Heart right ventricle (tissue), 16 donors: ENCODE results near the gene CRYBG3. TPM values are rescaled to one million over a fixed set of nuclear protein-coding genes. Genes with fewer than 3 reads are reported as not detected.

Source experiments
- ATAC-seq, 8 donors: fragments of 200-7000 bp; cut with Tn5 transposase; one replicate each; pipeline ENCODE4 v1.9.1; 2020; ENCODE audit warnings: mild to moderate bottlenecking in 8 of 8, moderate library complexity in 8 of 8, moderate number of reproducible peaks in 1 of 8
- DNase-seq, 2 donors: peaks; one replicate each; pipeline ENCODE4 v3.0.0-alpha.2; 2020
- H3K27ac ChIP-seq, 10 donors: fragments of 200-600 bp; sonication (generic) in 2 of 10; one replicate each; pipeline versions ENCODE4 v1.5.0 to v1.8.0; 2020 to 2022; ENCODE audit warnings: mild to moderate bottlenecking in 3 of 10
- H3K27me3 ChIP-seq, 7 donors: fragments of 200-600 bp; one replicate each; pipeline ENCODE4 v1.8.0; 2021 to 2022; ENCODE audit warnings: mild to moderate bottlenecking in 2 of 7
- H3K36me3 ChIP-seq, 9 donors: fragments of 200-600 bp; sonication (generic) in 1 of 9; one replicate each; pipeline versions ENCODE4 v1.5.0 to v1.8.0; 2020 to 2022; ENCODE audit warnings: mild to moderate bottlenecking in 2 of 9
- H3K4me1 ChIP-seq, 9 donors: fragments of 200-600 bp; sonication (generic) in 1 of 9; one replicate each; pipeline versions ENCODE4 v1.5.0 to v1.8.0; 2020 to 2022; ENCODE audit warnings: mild to moderate bottlenecking in 4 of 9
- H3K4me3 ChIP-seq, 10 donors: fragments of 200-600 bp; sonication (generic) in 2 of 10; one replicate each; pipeline versions ENCODE4 v1.5.0 to v1.8.0; 2020 to 2022; ENCODE audit warnings: mild to moderate bottlenecking in 7 of 10, moderate library complexity in 2 of 10
- H3K9me3 ChIP-seq, 11 donors: fragments of 200-600 bp in 10 of 11; sonication (generic) in 2 of 11; one replicate each; pipeline versions ENCODE4 v1.5.0 to v1.8.0; 2013 to 2022; ENCODE audit warnings: mild to moderate bottlenecking in 2 of 11, control low read depth in 1 of 11, moderate library complexity in 1 of 11
- WGBS, 2 donors: extraction: QIAGEN DNeasy Blood & Tissue Kit; methylation state at CpG; one replicate each; pipeline ENCODE4 v1.1.7; 2013; ENCODE audit warnings: inconsistent platforms in 1 of 2; 5-methylcytosine and 5-hydroxymethylcytosine counted together
- intact Hi-C, 10 donors: fragments of 100-400 bp; cut with DNase I; formaldehyde crosslinking; loops; one replicate each; pipeline versions ENCODE4 v1.11.1 to v1.14.2; 2022
- polyA plus RNA-seq, 2 donors: library from polyadenylated mRNA; stranded (reverse); fragments of 200-250 nt; gene quantifications; one replicate each; pipeline ENCODE4 v1.2.3, GENCODE V29; 2013
- total RNA-seq, 10 donors: library from RNA; stranded (reverse); fragmentation: NEBNext Ultra II Directional in 3 of 10; extraction: Animal tissue kit (Norgen Biotek cat#: 25700) in 3 of 10; gene quantifications; one replicate each; pipeline versions ENCODE4 v1.2.1 to v1.2.4, GENCODE V29; 2021 to 2023
- TF ChIP-seq, protein P1 (sequence below), 9 donors: fragments of 200-600 bp; sonication (generic) in 2 of 9; IDR thresholded peaks; one replicate each; pipeline versions ENCODE4 v1.5.0 to v1.8.0; 2021 to 2022; ENCODE audit warnings: antibody characterized with exemption in 9 of 9, mild to moderate bottlenecking in 5 of 9, moderate library complexity in 1 of 9
- donor health status: Arrhythmogenic right ventricular cardiomyopathy.
- donor health status: ischemic (EF 13 %, LVEDD 7.1; RV severe dilation, severe dysfunction).
- donor health status: healthy with polysubstance abuse.
- donor health status: DM: no; HTN: yes; CAD: no.
- donor health status: DM: no; HTN: no; CAD: no.
- donor health status: ischemic (EF 25% LVEDD 6.9; RV normal size, moderate dysfunction).
- donor health status: ischemic (EF 25% LVEDD 5.7; RV mildly dilated, moderate dysfunction).
- donor health status: healthy.
- donor health status: DM: yes; HTN: yes; CAD: no.
- donor health status: Ischemic cardiomyopathy.
- donor health status: ischemic (EF 35%, LVEDD 5.7; RV mildly dilated, moderate dysfunction).
- donor health status: nonischemic (EF 11% LVEDD 7.7; RV severe dilation, severe dysfunction).
- donor health status: DM: yes; HTN: yes; CAD: no.
- donor health status: PGD.
- donor health status: ischemic (EF 29% LVEDD 5.4; RV normal size, mild dysfunction).
- donor health status: nonischemic (EF 23%, LVEDD 6.1; RV moderate dilation, normal function).

CRYBG3 gene
- total and polyA plus RNA-seq, 12 donors = 8.0 to 39.2 (median 25.5) TPM

DNA sequence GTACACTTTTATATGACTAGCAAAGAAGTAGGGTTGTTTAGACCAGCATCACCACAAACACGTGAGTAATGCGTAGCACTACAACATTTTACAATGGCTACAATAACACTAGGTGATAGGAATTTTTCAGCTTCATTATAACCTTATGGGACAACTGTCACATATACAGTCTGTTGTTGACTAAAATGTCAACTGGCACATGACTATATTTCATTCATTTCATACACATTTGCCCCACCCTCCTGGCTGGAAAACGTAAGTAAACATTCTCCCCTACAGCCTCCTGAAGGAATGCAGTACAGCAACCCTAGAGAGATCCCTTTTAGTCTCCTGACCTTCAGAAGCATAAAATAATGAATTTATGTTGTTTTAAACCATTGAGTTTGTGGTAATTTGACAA lies 134.2 kb downstream of the CRYBG3 start:
- DNase-seq (no peak), ATAC-seq (no peak)
- Histone ChIP-seq H3K27me3 (no peaks in the 10 kb centered on the region), H3K36me3 (peaks cover 0 to 93% (median 17%) of the 10 kb centered on the region in 9 donors), H3K9me3 (no peaks in the 10 kb centered on the region), H3K4me3 (no peak overlapping the region), H3K4me1 (peaks cover 0 to 26% (median 3%) of the 10 kb centered on the region in 9 donors), H3K27ac (no peak overlapping the region)
- WGBS, 2 donors = 89 to 93% methylated on average over 3 of the region's 3 CpGs
- intact Hi-C loops = no loop called here
- TF ChIP-seq, protein P1, sequence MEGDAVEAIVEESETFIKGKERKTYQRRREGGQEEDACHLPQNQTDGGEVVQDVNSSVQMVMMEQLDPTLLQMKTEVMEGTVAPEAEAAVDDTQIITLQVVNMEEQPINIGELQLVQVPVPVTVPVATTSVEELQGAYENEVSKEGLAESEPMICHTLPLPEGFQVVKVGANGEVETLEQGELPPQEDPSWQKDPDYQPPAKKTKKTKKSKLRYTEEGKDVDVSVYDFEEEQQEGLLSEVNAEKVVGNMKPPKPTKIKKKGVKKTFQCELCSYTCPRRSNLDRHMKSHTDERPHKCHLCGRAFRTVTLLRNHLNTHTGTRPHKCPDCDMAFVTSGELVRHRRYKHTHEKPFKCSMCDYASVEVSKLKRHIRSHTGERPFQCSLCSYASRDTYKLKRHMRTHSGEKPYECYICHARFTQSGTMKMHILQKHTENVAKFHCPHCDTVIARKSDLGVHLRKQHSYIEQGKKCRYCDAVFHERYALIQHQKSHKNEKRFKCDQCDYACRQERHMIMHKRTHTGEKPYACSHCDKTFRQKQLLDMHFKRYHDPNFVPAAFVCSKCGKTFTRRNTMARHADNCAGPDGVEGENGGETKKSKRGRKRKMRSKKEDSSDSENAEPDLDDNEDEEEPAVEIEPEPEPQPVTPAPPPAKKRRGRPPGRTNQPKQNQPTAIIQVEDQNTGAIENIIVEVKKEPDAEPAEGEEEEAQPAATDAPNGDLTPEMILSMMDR (IDR thresholded peaks at IDR 0.05) = no peak

DNA sequence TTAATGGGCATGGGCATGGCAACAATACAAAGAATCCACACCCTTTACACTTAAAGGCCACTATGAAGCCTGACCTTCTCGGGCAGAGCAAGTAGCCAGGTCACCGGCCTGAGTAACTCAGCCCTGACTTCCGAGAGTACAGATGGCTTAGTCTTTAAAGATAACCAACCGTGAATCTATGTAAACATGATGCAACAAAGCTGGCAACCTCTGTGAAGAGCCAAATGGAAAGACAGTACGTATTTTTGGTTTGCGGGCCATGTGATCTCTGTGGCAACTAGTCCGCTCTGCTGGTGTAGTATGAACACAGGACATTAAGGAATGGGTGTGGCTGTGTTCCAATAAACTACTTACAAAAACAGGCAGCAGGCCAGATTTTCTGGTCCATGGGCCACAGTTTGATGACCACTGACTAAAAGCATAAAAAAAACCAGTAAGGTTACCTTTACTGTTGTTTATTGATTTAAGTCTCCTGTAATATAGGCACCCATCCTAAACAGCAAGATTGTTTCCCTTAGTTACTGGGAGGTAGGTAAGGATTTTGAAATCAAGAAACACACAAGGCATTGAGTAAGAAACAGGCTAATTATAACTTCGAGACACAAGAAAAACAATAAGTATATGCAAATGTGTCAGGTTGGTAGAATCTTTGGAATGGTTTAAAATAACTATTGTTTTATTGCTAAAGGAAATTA lies 136.0 kb downstream of the CRYBG3 start:
- TF ChIP-seq, protein P1 (IDR thresholded peaks at IDR 0.05) = no peak
- no peak overlapping the region for H3K4me3 ChIP-seq
- DNase-seq (no peak), ATAC-seq (peak in 5 of 8 donors; percentile 48 to 76 (median 60))
- no peaks in the 10 kb centered on the region for H3K9me3 ChIP-seq
- WGBS, 2 donors = 71 to 82% methylated on average over 8 of the region's 8 CpGs
- H3K27ac ChIP-seq = no peak overlapping the region
- intact Hi-C loops = no loop called here
- no peaks in the 10 kb centered on the region for H3K27me3 ChIP-seq
- peaks cover 0 to 86% (median 17%) of the 10 kb centered on the region in 9 donors for H3K36me3 ChIP-seq
- H3K4me1 ChIP-seq = peaks cover 0 to 26% (median 4%) of the 10 kb centered on the region in 9 donors

DNA sequence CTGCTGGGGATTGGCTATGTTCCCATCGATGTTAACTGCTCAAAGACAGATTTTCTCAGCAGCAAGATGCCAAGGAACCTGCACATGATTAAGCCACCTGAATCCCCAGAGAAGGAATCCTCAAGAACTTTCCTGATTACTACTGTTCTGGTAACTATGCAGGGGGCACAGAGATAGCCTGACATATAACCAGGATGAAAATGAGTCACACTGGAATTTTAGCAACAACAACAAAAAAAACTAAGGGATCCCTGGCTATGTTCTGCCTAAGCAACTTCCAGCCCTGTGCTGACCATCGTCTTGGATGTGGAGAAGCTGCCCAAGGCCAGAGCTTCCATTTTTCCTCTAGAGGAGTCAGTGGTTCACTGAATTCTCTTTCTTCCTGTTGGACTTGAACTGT lies 136.6 kb downstream of the CRYBG3 start:
- intact Hi-C loops = no loop called here
- H3K4me3 ChIP-seq = no peak overlapping the region
- 89 to 93% methylated on average over 2 of the region's 2 CpGs for WGBS, 2 donors
- H3K9me3 ChIP-seq = no peaks in the 10 kb centered on the region
- no peaks in the 10 kb centered on the region for H3K27me3 ChIP-seq
- TF ChIP-seq, protein P1 (IDR thresholded peaks at IDR 0.05) = no peak
- DNase-seq (no peak), ATAC-seq (no peak)
- H3K27ac ChIP-seq = no peak overlapping the region
- H3K4me1 ChIP-seq = peaks cover 0 to 33% (median 9%) of the 10 kb centered on the region in 9 donors
- peaks cover 0 to 85% (median 17%) of the 10 kb centered on the region in 9 donors for H3K36me3 ChIP-seq

DNA sequence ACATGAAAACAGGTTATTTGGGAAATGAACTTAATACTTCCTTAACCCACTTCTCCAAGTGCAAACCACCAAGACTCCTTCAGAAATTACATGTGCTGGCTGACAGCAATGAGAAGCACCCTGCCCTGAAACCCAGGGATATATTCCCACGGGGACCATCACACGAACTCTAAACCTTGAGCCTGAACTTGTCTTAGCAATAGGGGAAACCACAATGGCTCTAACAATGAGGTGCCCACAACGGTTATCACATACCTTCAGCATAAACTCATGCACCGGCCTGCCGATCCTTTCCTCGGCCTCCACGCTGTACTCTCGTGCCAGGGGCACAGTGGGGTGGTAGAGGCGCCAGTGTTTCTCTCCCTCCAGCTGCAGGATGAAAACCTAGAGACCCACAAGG lies 137.0 kb downstream of the CRYBG3 start:
- Histone ChIP-seq H3K27me3 (no peaks in the 10 kb centered on the region), H3K4me1 (peaks cover 0 to 37% (median 13%) of the 10 kb centered on the region in 9 donors), H3K4me3 (no peak overlapping the region), H3K9me3 (no peaks in the 10 kb centered on the region), H3K36me3 (peaks cover 0 to 81% (median 16%) of the 10 kb centered on the region in 9 donors), H3K27ac (no peak overlapping the region)
- 94 to 96% methylated on average over 9 of the region's 9 CpGs for WGBS, 2 donors
- no peak for ATAC-seq
- no peak for DNase-seq
- intact Hi-C loops = no loop called here
- TF ChIP-seq, protein P1 (IDR thresholded peaks at IDR 0.05) = no peak
